ENCODE data around the gene MLLT10.

The MLLT10 gene

GRCh38 chr10:21516242-21517131, 17.5 kb upstream of the MLLT10 start:
- in situ Hi-C loops (cut with MboI; ENCODE audit: low sequenced_read_pairs) = no loop called here

DNA sequence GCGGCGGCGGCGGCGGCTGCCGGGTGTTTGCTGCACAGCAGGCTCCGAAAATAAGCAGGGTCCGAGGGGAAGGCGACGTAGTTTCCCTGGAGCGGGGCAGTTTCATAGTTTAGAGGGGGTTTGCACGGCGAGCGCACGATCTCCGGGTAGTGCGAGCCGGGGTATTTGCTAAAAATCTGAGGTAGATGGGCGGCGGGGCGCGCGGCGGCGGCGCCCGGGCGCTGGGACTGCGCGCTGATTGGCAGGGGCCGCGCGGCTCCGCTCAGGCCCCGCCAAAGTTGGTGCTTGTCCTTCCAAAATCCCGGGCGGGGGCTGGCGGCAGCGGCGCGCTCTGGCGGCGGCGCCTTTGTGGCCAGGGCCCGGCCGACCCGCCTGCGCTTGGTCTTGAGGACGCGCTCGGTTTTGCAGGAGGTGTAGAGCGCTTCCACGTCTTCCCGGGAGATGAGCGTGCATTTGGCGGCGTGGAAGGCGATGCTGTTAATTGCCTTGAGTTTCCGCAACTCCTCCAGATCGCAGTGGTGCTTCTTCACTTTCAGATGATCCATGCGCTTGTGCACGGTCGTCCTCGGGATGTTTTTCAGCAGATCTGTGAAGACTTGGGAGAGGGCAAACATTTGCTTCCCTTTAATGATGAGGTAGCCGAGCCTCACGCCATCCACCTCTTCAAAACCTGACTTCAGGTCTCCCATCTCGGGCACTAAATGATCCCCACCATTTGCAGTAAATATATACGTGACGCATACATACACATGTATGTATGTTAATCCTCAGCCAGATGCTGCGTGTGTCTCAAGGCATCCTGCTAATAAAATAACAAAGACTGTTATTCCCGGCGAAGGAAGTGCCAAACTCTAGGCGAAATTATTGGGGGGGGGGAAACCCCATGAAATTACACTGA, 16.6 kb upstream of the MLLT10 start:
- in situ Hi-C loops (cut with MboI; ENCODE audit: low sequenced_read_pairs) = no loop called here

DNA sequence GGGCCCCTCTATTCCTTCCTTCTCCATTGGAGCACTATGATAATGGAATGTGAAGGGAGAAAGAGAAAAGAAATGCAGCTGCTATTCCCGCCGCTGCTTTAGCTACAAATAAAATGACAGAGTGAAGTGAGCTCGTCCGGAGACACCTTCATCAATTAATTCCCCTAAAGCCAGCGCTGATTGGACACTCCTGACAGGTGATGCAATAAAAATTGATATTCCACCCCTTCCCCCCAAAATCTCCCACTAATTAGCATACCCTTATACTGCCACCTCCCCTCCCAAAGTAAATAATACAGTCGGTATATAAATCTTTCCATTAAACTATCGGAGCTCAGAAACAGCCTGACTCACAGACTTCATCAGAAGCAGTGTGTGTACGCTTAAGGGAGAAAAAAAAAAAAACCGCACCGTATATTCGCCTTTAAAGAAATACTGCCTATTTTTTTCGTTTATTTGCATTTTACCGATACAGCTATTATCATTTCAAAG, 15.8 kb upstream of the MLLT10 start:
- in situ Hi-C loops (cut with MboI; ENCODE audit: low sequenced_read_pairs) = no loop called here

DNA sequence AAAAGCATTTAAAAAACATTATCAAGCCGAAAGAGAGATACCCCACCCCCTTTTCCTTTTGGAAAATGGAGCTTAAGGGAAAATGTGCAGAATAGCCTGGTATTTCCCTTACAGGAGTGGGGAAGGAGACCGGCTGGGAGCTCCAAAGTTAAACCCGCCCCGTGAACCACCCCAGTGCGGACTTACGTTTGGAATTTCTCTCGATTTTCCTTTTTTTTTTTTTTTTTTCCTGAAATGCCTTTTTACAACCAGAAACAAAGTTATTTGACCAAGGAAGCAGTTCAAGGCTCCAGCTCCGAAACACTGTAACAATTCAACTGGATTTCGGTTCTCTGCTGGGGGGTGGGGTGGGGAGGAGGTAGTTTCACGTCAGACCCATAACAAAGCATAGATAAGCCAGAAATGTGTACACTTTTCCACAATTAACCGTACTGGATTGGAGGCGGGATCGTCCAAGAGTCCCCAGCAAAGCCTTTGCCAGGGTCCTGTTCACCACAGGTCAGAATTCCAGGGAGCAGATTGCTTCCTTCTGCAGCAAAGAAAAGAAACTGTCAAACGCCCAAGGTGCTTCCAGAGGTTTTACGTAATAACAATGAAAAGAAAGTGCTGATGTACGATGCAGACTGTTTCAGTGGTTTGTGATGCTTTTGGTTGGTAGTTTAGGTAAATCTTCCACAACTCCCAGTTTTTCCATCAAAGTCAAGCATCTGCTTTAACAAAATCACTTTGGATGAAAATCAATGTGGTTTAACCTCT, 15.2 kb upstream of the MLLT10 start:
- in situ Hi-C loops (cut with MboI; ENCODE audit: low sequenced_read_pairs) = no loop called here

DNA sequence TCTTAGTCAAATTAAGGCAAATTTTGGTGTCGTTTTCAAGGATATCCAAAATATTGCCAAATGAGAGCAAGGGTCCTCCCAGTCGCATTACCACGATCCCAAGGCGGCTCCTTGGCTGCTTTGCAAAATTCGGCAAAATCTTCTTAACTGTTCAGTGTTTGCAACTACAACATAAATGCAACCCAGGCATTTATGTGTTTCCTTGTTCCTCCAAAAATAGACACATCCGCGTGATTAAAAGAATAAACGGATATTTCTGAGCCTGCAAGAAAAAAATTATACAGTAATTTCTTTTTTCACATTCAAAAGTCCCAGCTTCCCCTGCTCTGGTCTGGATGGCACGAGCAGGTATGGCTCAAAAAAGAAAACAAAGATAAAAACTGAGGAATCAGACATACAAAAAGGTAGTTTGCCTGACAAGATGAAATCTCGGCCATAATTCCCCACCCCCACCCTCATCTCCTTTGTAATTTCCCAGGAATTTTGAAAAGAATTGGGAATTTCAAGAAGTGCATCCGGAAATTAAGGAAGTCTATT, 14.6 kb upstream of the MLLT10 start:
- in situ Hi-C loops (cut with MboI; ENCODE audit: low sequenced_read_pairs) = no loop called here

DNA sequence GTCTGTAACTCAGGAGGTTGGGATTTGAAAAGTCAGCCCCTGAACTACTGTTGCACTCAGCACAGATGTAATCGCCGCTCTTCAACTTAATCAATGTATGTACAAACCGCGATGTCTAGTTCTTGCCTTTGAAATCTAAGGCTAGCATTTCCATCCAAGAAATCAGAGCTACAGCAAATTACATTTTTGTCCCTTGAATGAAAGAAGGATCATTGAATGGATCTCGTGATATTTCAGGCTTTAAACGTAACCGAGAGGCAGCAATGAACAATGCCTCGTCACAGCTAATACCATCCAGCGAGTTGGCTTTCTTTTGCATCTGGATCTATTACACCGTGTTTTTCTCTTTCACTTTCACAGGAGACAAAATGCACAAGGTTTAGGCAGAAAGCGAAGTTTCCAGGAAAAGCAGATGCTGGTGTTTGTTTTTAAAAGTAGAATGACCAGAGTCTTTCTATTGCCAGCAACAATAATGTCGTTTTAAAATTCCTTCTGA, 14.0 kb upstream of the MLLT10 start:
- in situ Hi-C loops (cut with MboI; ENCODE audit: low sequenced_read_pairs) = no loop called here

GRCh38 chr10:21520509-21520908, 13.5 kb upstream of the MLLT10 start:
- in situ Hi-C loops (cut with MboI; ENCODE audit: low sequenced_read_pairs) = no loop called here

- in situ Hi-C loops (cut with MboI; ENCODE audit: low sequenced_read_pairs) = no loop called here
Measured at GRCh38 chr10:21520949-21521348, 13.1 kb upstream of the MLLT10 start.

- in situ Hi-C loops (cut with MboI; ENCODE audit: low sequenced_read_pairs) = no loop called here
Measured at GRCh38 chr10:21521751-21522533, 12.1 kb upstream of the MLLT10 start.

- in situ Hi-C loops (cut with MboI; ENCODE audit: low sequenced_read_pairs) = no loop called here
Measured at GRCh38 chr10:21522631-21523406, 11.2 kb upstream of the MLLT10 start.

DNA sequence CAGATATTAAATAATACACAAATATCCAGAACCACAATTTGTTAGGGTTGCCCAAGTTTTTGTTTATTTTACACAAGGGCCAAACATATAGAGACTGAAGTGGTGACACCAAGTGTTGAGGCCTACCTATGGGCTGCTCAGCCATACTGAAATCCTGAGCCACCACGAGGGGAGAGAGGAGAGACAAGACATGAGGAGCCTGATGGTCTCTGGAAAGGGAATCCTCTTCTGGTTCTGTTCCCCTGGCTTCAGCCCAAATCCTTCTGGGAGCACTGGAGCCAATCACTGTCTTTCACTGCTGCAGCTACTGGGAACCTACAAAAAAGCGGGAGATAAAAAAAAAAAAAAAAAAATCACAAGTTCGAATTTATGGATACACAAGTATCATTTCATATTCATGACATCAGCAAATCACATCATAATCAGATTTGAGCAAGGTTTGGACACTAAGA, 10.4 kb upstream of the MLLT10 start:
- in situ Hi-C loops (cut with MboI; ENCODE audit: low sequenced_read_pairs) = no loop called here

- in situ Hi-C loops (cut with MboI; ENCODE audit: low sequenced_read_pairs) = no loop called here
Measured at GRCh38 chr10:21524131-21524525, 9.9 kb upstream of the MLLT10 start.

- in situ Hi-C loops (cut with MboI; ENCODE audit: low sequenced_read_pairs) = no loop called here
Measured at GRCh38 chr10:21524526-21525366, 9.3 kb upstream of the MLLT10 start.

- in situ Hi-C loops (cut with MboI; ENCODE audit: low sequenced_read_pairs) = no loop called here
Measured at GRCh38 chr10:21525367-21526187, 8.5 kb upstream of the MLLT10 start, which contains the start of gene SKIDA1. Gene SKIDA1, minus strand, starts transcription at chr10:21525682. Its CDS starts 7,860 bp downstream, at chr10:21517822.

DNA sequence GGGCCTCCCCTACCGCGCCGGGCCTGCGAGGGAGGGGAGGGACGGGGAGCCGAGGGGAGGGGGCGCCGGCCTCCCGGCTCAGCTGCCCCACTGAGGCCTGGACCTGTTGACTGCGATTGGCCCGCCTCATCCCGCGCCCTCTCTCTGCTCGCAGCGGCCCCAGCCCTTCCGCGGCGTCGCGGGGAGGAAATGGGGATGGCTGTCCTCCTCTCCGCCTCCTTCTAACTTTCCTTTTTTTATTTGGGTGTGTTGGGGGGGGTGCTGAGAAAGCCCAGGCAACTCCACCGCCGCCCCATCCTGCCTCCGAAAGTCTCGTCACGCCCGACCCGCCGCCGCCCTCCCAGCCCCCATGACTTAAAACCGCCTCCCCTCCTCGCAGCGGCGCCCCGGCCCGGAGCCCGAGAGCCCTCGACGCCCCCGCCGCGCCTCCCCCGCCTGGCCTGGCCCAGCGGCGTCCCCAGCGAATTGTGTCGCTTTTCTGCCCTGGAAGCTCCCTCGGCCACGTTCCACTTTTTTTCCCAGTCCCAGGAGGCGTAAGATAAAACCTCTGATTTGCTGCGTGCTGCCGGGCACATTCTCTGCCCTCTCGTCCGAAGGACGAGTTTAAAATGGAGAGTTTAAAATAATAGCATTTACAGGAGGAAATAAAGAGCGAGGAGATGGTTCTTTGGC, 7.7 kb upstream of the MLLT10 start:
- in situ Hi-C loops (cut with MboI; ENCODE audit: low sequenced_read_pairs) = no loop called here

GRCh38 chr10:21526860-21527597, 7.0 kb upstream of the MLLT10 start:
- in situ Hi-C loops (cut with MboI; ENCODE audit: low sequenced_read_pairs) = no loop called here
